HG02938 (cell line): Measurements from ENCODE around the gene MIOX.

ENCODE experiments used
- ATAC-seq: cut with Tn5 transposase; IDR thresholded peaks from one replicate; pipeline ENCODE4 v1.9.1; 2021; ENCODE audit warnings: mild to moderate bottlenecking, moderate library complexity; ENCODE audit not compliant: unreplicated experiment

Gene MIOX

DNA sequence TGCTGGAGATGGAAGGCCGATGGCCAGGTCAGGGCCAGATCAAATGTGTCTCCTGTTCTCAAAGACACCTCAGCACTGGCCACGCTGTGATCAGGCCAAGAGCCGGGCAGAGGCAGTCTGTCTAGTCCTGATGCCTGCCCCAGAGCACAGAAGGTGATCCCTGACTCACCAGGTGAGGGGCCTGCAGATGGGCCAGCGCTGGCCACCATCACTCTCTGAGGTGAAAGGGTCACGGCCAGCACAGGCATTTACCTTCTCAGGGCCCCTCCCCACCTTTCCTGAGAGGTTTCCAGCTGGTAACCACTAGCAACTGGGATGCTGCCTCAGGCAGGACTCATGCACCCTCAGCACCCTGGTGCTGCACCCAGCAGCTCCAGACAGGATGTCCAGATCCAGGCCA is 14.7 kb upstream of the MIOX start:
- no peak for ATAC-seq

DNA sequence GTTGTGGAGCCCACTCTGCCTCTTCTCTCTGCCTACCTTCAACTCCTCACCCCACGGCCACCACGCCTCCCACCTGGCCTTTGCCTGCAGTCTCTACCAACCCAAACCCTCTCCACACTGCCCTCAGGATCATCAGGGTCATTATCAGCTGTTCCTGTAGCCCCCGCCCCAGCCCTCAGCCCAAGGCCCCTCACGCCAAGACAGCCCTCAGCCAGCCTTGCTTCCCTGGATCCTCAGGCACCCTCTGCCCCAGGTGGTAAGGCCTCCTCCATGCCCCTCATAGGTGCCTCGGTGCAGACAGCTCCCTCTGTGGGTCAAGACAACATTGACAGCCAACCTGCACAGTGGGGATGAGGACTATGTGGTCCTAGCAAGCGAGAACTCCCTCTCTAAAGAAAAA is 13.6 kb upstream of the MIOX start:
- no peak for ATAC-seq

DNA sequence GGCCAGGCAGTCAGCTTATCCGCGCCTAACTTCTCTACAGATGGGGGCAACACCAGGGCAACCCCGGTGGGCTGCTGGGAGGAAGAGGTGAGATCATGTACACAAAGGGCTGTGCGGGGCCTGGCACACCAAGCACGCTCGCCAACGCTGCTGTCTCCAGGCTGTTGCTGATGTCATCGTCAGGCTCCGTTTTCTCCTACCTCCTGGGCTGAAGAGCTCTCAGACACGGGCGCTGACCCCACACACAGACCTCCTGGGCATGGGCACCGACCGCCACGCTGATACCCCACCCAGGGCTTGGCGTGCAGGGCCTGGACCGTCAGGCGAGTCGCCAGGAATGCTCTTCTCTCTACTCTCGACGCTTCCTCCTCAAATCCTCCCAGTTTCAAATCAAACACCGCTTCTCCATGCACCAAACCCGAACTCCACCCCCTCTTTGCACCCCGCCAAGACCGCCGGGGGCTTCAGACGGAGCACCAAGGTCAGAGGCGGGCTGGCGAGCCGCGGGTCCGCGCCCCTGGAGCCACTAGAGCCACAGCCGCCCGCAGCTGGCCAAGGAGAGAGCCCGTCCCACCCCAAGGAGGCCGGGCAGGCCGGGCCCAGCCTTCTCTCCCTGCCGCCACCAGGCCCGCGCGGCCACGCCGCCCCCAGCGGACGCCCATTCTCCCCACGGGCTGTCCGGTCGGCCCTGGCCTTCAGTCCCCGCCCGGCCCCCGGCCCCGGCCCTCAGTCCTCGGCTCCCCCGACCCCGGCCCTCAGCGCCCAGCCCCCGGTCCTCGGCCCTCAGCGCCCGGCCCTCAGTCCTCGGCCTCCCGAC is 12.6 kb upstream of the MIOX start:
- no peak for ATAC-seq

DNA sequence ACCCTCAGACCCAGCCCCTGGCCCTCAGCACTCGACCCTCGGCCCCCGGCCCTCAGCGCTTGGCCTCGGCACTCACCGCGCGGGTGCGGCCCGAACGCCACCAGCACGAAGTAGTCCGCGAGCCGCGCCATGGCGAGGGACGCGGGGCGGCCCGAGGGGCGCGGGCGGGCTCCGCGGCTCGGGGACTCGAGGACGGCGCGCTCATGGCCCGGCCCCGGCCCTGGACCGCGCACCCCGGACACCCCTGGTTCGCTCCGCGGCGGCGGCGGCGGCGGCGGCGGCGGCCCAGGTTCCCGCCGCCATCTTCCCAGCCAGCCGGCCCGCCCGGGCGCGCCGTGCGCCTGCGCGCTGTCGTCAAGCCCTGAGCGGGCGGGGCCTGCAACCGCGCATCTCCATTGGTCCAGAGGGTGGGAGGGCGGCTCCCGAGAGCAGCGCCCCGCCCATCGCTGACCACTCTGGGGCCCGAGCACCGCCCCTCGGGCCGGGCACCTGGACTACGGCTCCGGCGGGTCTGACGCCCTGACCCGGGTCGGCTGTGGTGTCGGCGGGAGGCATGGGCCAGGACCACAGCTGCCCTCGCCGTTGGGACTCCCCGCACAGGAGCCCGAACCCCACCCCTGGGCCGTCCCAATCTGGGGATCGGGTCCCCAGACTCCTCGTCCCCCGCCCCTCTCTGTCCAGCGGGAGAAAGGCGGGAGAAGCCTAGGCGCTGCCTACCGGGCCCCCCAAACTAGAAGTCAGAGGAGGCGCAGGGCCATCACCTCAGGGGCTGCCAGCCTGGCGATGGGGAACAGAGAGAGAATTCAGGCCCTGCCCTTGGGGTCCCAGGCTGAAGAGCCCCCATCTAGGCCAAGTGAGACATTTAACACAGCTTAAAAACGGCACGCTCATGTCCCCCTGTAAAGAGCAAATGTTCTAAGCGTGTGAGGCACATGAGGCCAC is 11.7 kb upstream of the MIOX start, which contains the start of gene SBF1:
SBF1 (minus strand) TSS at position 326 of the 942 bp plus-strand sequence; CDS start at position 131, 195 bp downstream.
- peak; percentile 54 for ATAC-seq

DNA sequence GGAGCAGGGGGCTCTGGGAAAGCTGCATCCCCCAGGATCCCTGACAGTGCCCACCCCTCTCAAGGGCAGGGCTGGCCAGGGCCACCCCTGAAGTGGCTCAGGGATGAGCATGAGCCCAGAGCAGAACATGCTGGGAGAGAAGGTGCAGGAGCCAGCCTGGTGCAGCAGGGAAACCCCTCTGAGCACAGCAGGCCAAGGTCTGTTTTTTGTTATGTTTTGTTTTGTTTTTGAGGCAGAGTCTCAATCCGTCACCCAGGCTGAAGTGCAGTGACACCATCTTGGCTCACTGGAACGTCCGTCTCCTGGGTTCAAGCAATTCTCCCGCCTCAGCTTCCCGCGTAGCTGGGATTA is 11.0 kb upstream of the MIOX start:
- ATAC-seq, result no peak

DNA sequence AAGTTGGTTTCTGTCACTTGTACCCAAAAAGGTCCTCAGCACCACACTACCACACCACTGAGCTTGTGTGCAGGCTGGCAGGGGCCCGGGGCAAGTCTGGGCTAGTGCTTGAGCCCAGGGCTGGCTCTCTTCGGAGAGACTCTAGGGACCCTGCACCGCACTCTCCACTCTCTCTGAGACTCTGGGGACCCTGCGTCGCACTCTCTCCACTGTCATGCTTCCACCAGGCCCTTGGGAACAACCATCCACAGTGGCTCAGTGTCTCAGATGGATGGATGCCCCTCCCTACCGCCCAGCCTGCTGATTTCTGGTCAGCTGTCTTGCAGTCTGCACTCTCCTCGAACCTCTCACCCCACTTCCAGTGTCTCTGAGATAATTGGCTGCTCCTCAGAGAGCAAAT is 9.8 kb upstream of the MIOX start:
- no peak for ATAC-seq

DNA sequence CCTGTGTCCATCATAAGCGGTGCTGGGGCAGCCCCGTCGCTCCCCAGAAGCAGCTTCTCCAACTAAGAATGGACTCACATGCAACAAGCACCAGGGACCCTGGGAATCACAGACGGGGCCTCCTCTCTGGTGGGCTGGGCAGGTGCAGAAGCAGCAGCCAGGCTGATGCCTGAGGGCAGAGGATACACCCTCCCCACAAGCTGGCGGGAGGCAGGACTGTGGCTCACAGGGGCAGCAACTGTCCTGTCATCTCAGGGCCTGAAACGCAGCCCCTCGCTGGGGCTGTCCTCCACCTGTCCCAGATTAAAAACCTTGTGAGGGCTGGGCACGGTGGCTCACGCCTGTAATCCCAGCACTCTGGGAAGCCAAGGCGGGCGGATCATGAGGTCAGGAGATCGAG is 8.7 kb upstream of the MIOX start:
- ATAC-seq, result no peak

DNA sequence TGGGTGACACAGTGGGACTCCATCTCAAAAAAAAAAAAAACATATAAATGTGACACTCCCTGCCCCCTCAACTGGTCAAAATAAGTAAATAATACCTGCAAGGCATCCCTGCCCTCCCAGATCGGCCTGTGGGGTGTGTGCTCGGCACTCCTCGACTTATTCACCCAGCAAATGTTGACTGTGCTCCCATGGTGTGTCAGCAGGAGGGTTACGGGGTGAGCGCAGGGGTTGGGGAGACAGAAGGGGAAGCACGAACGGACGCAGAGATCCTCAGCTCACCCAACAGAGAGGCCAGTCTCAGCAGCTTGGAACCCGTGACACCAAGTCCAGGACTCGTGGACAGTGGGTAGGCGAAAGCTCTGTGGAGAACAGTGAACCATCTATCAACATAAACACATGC is 6.9 kb upstream of the MIOX start:
- ATAC-seq, result no peak

DNA sequence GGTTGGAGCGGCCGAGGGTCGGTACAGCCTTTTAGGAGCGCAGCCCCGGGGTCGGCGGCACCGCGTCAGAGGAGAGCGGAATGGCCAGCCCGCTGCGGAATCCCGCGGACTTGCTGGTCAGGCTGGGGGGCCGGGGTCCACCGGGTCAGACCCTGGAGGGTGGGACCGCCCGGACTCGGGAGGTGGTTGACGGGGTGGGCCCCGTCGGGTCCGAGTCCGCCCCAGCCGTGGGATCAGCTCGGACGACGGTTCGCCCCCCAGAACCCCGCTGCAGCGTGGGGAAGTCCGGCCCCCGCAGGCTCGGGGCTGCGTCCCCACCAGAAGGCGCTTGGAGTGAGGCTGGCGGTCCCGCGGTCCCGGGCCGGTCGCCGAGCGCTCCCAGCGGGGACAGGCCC is 5.6 kb upstream of the MIOX start:
- no peak for ATAC-seq

DNA sequence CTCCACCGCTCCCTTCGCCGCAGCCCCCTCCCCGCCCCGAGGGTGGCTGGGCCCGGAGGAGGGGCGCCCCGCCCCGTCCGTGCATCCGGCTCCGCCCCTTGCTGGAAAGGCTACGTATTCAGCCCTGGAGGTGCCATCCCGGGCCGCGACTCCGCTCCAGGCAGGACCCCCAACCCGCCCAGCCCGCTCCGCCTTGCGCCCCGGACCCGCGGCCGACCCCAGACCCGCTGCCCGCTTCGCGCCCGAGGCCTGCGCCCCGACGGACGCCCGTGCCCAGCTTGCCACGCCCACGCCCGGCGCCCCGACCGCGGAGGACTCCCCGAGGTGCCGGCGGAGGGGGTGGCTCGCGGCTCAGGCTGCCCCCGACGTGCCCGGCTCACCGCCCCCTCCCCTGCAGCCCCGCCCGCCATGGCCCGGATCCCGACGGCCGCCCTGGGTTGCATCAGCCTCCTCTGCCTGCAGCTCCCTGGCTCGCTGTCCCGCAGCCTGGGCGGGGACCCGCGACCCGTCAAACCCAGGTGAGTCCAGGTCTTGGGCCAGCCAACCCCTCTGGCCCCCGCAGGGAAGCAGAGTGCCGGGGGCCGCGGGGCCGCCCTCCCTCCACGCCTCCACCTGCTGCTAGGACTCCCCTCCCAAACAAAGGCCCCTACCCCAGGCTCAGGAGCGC is 5.1 kb upstream of the MIOX start, which contains the start of gene ADM2:
ADM2 (plus strand) TSS at position 104 of the 667 bp plus-strand sequence; CDS start at position 409, 305 bp downstream.
- no peak for ATAC-seq

DNA sequence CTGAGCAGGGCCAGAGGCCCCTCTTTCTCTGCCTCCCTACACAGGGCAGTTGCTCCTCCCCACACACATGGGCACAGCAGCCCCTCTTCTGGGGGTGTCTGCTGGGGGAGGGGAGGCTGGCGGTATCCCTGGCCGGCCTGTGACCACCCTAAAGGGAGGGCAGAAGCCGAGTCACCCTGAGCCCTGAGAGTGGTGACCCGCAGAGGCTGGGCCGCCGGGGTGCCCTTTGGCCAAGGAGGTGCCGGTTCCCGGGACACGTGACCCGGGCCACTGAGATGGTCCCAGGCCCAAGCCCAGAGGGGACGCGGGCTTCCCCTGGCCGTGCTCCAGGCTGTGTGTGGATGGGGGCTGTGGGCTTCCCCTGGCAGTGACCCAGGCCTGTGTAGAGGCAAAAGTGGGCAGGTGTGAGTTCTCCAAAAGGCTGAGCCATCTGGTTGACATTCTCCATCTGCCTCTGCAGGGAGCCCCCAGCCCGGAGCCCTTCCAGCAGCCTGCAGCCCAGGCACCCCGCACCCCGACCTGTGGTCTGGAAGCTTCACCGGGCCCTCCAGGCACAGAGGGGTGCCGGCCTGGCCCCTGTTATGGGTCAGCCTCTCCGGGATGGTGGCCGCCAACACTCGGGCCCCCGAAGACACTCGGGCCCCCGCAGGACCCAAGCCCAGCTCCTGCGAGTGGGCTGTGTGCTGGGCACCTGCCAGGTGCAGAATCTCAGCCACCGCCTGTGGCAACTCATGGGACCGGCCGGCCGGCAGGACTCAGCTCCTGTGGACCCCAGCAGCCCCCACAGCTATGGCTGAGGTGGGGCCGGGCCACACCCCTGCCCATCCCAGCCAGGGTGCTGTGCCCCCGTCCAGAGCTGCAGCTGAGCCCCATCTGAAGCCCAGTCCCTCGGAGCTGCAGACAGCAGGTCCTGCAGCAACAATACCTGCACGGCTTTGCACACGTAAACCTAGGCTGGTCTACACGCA is 4.3 kb upstream of the MIOX start:
- ATAC-seq, result no peak

DNA sequence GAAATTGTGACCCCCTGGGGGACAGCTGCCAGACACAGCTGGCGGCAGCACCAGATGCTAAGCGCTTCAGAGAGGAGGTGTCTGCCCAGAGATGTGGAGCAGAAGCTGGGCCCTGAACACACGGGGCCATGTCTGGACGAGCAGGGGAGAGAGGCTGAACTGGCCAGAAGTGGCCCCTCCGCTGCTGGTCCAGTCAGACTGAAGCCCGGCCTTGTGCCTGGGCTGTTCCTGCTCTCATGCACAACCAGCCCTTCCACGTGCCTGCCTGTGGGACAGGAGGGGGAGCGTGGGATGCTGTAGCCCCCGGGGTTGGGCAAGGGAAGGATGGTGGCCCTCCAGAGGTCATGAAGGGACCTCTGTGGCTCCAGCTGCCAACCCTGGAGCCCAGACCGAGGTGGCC is 3.6 kb upstream of the MIOX start:
- ATAC-seq, result no peak

DNA sequence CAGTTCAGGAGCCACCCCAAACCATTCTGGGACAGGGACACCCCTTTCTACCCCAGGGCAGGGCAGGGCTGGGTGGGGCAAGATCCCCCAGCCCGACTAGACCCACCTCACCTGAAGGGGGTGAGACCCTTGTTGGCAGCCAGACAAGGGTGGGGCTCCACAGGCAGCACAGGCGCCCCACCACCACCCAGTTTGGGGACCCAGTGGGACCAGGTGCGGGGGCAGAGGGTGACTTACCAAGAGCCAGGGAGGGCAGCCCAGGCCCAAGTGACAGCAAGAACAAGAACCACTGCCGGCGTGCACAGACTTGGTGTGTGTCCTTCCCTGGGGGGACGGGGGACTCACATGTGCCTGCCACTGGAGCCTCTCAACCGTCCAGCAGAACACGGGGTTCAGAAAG is 3.1 kb upstream of the MIOX start:
- ATAC-seq, result no peak

DNA sequence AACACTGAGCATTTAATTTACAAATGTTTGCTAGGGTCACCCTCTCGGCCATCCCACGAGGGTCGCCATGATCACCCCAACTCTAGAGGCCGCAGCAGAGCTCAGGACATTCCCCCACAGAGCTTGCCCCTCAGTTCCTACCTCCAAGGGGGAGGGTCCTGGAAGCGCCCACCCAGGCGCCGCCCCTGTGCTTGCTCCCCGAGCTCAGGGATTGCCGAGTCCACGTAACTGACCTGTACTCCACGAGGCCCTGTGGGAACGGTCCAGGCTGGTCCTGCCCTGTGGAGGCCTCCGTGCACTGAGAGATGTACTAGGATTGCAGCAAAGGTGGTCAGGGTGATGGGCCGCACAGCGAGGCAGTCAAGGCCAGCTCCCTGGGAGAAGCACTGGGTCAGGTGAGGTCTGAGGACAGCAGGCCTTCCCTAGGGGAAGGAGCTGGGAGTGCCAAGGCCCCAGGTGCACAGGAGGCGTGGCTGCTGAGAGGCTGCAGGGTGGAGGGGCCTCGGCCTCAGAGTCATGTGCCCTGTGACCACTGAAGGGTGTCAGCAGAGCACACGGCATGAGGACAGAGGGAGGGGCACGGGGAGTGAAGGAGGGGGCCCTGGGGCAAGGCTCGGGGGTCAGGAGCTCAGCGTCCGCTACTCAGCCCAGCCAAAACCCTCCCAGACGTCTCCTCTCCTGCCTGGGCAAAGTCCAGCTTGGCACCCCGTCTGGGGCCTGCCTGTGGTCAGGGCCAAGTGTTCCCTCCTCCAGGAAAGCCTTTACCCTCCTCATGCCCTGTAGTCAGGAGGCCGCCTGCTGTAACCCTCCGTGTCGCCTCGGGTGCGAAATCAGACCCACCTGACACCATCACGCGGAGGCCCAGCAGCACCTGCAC is 2.4 kb upstream of the MIOX start:
- ATAC-seq, result no peak

DNA sequence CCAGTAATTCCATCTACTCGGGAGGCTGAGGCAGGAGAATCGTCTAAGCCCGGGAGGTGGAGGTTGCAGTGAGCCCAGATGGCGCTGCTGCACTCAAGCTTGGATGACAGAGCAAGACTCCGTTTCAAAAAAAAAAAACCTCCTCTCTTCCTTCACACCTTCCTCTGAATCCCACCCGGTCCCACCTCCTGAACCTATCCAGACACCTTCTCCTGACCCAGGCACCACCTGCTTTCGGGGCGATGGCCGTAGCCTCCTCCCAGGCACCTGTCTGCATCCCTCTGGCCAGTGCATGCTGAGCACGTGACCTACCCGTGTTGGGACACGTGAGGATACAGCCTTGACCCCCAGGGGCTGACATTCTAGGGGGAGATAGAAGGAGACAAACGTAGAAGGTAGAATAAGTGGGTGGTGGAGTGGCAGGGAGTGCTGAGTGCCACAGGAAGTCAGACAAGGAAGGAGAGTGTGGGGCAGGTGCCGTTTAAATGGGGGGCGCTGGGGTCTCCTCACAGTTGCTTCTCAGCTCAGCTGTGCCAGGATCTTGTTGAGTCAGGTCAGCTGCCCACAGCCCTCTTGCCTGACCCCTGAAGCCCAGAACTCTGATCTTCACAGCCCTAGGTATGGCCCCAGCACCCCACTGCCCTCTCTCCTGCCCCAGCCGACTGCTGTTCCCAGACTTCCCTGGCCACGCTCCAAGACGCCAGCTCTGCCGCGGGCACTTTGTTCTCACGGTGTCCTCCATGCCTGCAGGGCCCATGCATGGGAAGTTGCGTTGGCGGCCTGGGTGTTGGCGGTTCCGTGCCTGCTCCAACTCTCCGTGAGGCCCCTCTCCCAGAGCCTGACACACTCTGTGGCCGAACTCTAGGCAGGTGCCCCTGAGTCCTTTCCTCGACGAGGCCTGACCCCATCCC is 1.2 kb upstream of the MIOX start:
- ATAC-seq, result no peak

DNA sequence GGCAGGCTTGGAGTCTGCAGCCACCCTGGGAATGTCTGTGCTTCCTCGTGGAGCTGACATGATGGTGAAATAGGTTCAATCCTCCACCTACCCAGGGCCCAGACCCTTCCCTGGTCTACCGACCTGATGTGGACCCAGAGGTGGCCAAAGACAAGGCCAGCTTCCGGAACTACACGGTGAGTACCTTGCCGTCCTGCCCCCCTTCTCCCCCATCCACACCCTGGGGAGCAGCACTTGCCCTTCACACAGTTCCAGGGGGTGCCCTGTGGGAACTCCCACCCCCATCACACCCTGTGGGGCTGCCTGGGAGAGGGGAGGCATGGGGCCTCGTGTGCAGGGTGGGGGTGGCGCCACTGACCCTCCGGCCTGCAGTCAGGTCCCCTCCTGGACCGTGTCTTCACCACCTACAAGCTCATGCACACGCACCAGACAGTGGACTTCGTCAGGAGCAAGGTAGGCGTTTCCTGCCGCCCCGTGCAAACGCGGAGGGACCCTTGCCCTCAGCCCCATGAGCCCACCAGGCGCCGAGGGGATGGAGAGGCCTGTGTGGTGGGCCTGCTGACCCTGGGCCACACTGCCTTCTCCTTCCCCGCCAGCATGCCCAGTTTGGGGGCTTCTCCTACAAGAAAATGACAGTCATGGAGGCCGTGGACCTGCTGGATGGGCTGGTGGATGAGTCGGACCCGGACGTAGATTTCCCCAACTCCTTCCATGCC is 789 bp downstream of the MIOX start:
- ATAC-seq, result no peak

DNA sequence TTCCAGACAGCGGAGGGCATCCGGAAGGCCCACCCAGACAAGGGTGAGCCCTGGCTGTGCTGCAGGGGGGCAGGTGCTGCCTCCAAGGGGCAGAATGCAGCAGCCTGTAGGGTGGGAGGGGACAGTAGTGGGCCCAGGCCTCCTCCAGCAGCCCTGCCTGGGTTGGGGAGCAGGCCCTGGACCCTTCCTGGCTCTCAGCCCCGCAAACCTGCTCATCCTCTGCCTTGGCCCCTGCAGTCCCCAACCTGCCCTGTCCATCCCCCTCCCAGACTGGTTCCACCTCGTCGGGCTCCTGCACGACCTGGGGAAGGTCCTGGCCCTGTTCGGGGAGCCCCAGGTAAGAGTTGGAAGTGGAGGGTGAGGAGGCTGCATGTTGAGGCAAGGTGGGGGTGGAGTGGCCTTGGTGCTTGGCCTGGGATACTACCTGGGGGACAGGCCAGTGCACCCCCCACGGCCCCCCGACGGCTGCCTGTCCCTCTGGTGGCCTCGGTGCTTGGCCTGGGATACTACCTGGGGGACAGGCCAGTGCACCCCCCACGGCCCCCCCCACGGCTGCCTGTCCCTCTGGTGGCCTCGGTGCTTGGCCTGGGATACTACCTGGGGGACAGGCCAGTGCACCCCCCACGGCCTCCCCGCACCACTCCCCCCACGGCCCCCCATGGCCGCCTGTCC is 1.5 kb downstream of the MIOX start:
- ATAC-seq, result no peak
